HCT116 (cell line): ENCODE results near the gene MEIOB. TPM values are rescaled to one million over a fixed set of nuclear protein-coding genes. Genes with fewer than 3 reads are reported as not detected.

Experiments used
- ATAC-seq: fragments of 200-7000 bp; cut with Tn5 transposase; 2 replicates; pipeline ENCODE4 v1.9.1; 2020; ENCODE audit warnings: mild to moderate bottlenecking, moderate library complexity
- BruUV-seq: library from RNA; stranded (reverse); fragments of 400-500 nt; replicated peaks from 2 replicates; lab custom pipeline; 2021; lab: Mats Ljungman, UMichigan
- CTCF ChIA-PET: fragments of 300-600 bp; sonication (Branson Sonifier 250); formaldehyde crosslinking; loops from one replicate; lab custom pipeline; 2021; ENCODE audit warnings: antibody characterized with exemption; lab: Charles Lee
- POLR2A ChIA-PET: fragments of 300-600, 350-600 bp; sonication (Branson Sonifier 250); formaldehyde crosslinking; loops from one replicate; lab custom pipeline; 2021; ENCODE audit warnings: antibody characterized with exemption; lab: Charles Lee
- RAD21 ChIA-PET, 2 experiments: fragments of 300-600 bp; sonication (Branson Sonifier 250); formaldehyde crosslinking; loops; one replicate each; lab custom pipeline; 2023; ENCODE audit warnings: low total read pairs in 2 of 2; ENCODE audit not compliant: uncharacterized antibody in 2 of 2, unreplicated experiment in 2 of 2, low non-redundant PET in 1 of 2; lab: Charles Lee
- DNase-seq: peaks from one replicate; pipeline ENCODE4 v3.0.0-alpha.2; 2010; ENCODE audit warnings: low read depth, low spot score
- H2AFZ ChIP-seq: fragments of 200-600 bp; shearing (Covaris generic), sonication (generic); 2 replicates; pipeline ENCODE4 v1.6.1; 2017; ENCODE audit warnings: low read depth, mixed run types, mixed read lengths, antibody characterized with exemption, low read length; ENCODE audit not compliant: poor library complexity, severe bottlenecking
- H3K27ac ChIP-seq: 2 replicates; pipeline ENCODE4 v1.5.1; 2012; ENCODE audit warnings: low read depth, low read length
- H3K27me3 ChIP-seq: fragments of 200-600 bp; sonication (generic); 2 replicates; pipeline ENCODE4 v1.6.1; 2016; ENCODE audit warnings: mixed run types, low read length, mixed read lengths; ENCODE audit not compliant: insufficient read depth
- H3K36me3 ChIP-seq, 2 experiments: fragments of 200-500 bp in 1 of 2; fragments of 200-600 bp in 1 of 2; sonication (Bioruptor generic) in 1 of 2; sonication (generic) in 1 of 2; 2 replicates each; pipeline versions ENCODE4 v1.5.1 to v1.6.1; 2014 to 2016; ENCODE audit warnings: low read length in 2 of 2, inconsistent platforms in 1 of 2, mixed read lengths in 1 of 2, mixed run types in 1 of 2; ENCODE audit not compliant: insufficient read depth in 2 of 2, control insufficient read depth in 1 of 2
- H3K4me1 ChIP-seq, 2 experiments: fragments of 200-600 bp in 1 of 2; sonication (generic) in 1 of 2; 2 replicates each; pipeline versions ENCODE4 v1.5.1 to v1.6.1; 2012 to 2017; ENCODE audit warnings: low read length in 2 of 2, inconsistent platforms in 1 of 2, mild to moderate bottlenecking in 1 of 2, mixed read lengths in 1 of 2, mixed run types in 1 of 2, moderate library complexity in 1 of 2; ENCODE audit not compliant: insufficient read depth in 2 of 2, control insufficient read depth in 1 of 2
- H3K4me2 ChIP-seq: fragments of 200-600 bp; sonication (generic); 2 replicates; pipeline ENCODE4 v1.6.1; 2017; ENCODE audit warnings: mixed run types, low read length, mixed read lengths
- H3K4me3 ChIP-seq, 2 experiments: fragments of 200-600 bp in 1 of 2; sonication (generic) in 1 of 2; replicated peaks in 1 of 2; 2 replicates each; pipeline ENCODE4 v1.5.1; 2011 to 2016; ENCODE audit warnings: low read length in 2 of 2, control low read depth in 1 of 2, low read depth in 1 of 2, mild to moderate bottlenecking in 1 of 2, mixed read lengths in 1 of 2, mixed run types in 1 of 2
- H3K79me2 ChIP-seq: fragments of 200-600 bp; sonication (generic); 2 replicates; pipeline ENCODE4 v1.6.1; 2017; ENCODE audit warnings: mild to moderate bottlenecking, mixed run types, low read length, moderate library complexity, mixed read lengths; ENCODE audit not compliant: insufficient read depth
- H3K9ac ChIP-seq: fragments of 200-600 bp; sonication (generic); 2 replicates; pipeline ENCODE4 v1.6.1; 2016; ENCODE audit warnings: low read length, mixed read lengths
- H3K9me2 ChIP-seq: fragments of 200-600 bp; sonication (generic), shearing (Covaris generic); 2 replicates; pipeline ENCODE4 v1.6.1; 2017; ENCODE audit warnings: mixed run types, mild to moderate bottlenecking, moderate library complexity; ENCODE audit not compliant: insufficient read depth
- H3K9me3 ChIP-seq, 2 experiments: fragments of 200-500 bp in 1 of 2; fragments of 200-600 bp in 1 of 2; sonication (Bioruptor generic) in 1 of 2; sonication (generic) in 1 of 2; 2 replicates each; pipeline ENCODE4 v1.6.1; 2014 to 2017; ENCODE audit warnings: low read length in 2 of 2, mixed read lengths in 2 of 2, inconsistent platforms in 1 of 2, low read depth in 1 of 2, mild to moderate bottlenecking in 1 of 2, mixed run types in 1 of 2, moderate library complexity in 1 of 2; ENCODE audit not compliant: control insufficient read depth in 1 of 2, insufficient read depth in 1 of 2
- H4K20me1 ChIP-seq: fragments of 200-600 bp; sonication (generic), shearing (Covaris generic); 2 replicates; pipeline ENCODE4 v1.6.1; 2017; ENCODE audit warnings: mixed run types, mild to moderate bottlenecking, moderate library complexity; ENCODE audit not compliant: insufficient read depth
- CTCF ChIP-seq, 3 experiments: fragments of 200-600 bp in 1 of 3; sonication (generic) in 1 of 3; IDR thresholded peaks in 2 of 3; conservative IDR thresholded peaks in 1 of 3; 2 replicates each; pipeline ENCODE4 v1.5.1; 2012 to 2017; ENCODE audit warnings: low read depth in 2 of 3, low read length in 2 of 3, antibody characterized with exemption in 1 of 3, borderline replicate concordance in 1 of 3, control low read depth in 1 of 3, mild to moderate bottlenecking in 1 of 3, mixed read lengths in 1 of 3, mixed run types in 1 of 3, moderate library complexity in 1 of 3; ENCODE audit not compliant: insufficient read depth in 1 of 3
- RAD21 ChIP-seq: IDR thresholded peaks from 2 replicates; pipeline ENCODE4 v1.6.1; 2012; ENCODE audit warnings: low read depth, mild to moderate bottlenecking
- intact Hi-C: fragments of 100-400 bp; cut with micrococcal nuclease; formaldehyde crosslinking; loops from 2 replicates; pipeline ENCODE4 v1.10.0; 2022
- total RNA-seq: library from RNA; stranded (reverse); gene quantifications from one replicate; pipeline ENCODE4 v1.2.1, GENCODE V29; 2021; ENCODE audit not compliant: unreplicated experiment
- TF ChIP-seq, protein P1 (sequence below): IDR thresholded peaks from 2 replicates; pipeline ENCODE4 v1.6.1; 2011; ENCODE audit warnings: mild to moderate bottlenecking, low read length, moderate library complexity; ENCODE audit not compliant: insufficient replicate concordance; ENCODE audit errors: extremely low read depth

The MEIOB gene
- total RNA-seq, 1 experiment from 2014 or later: 0.59 TPM

GRCh38 chr16:1863681-1864460 is 8.1 kb downstream of the MEIOB start:
- Histone ChIP-seq H3K9ac (no peak overlapping the region), H3K79me2 (no peaks in the 10 kb centered on the region), H3K9me3 (no peaks in the 10 kb centered on the region), H3K4me3 (no peak overlapping the region), H3K27me3 (no peaks in the 10 kb centered on the region), H4K20me1 (no peaks in the 10 kb centered on the region), H3K9me2 (no peaks in the 10 kb centered on the region), H3K4me2 (peak overlapping the region; percentile 58), H3K4me1 (peaks cover 11% of the 10 kb centered on the region in 2 experiments; a peak in 3 of 4 replicates), H2AFZ (peak overlapping the region; percentile 95), H3K36me3 (no peaks in the 10 kb centered on the region), H3K27ac (no peak overlapping the region)
- ATAC-seq (peak; percentile 65), DNase-seq (peak; percentile 40)
- ChIA-PET CTCF (interaction anchor here (0.6 to 1.4 kb wide), 11 partner anchors 60 to 277 kb away, joined by 3 to 6 read pairs (median 4); no protein-coding TSS in a partner anchor), RAD21 (interaction anchor here (0.6 to 0.8 kb wide), 2 partner anchors 65 to 68 kb away, joined by 3 to 4 read pairs; no protein-coding TSS in a partner anchor), POLR2A (interaction anchor here (1.4 to 2.9 kb wide), 2 partner anchors 97 to 101 kb away, joined by 8 to 12 read pairs; partner anchors contain the start of gene RPS2)
- intact Hi-C loops: loop anchor here (1.0 to 2.0 kb wide), 2 partner anchors 68 to 277 kb away; no protein-coding TSS in a partner anchor
- no TSS peak for BruUV-seq
- TF ChIP-seq, protein P1, sequence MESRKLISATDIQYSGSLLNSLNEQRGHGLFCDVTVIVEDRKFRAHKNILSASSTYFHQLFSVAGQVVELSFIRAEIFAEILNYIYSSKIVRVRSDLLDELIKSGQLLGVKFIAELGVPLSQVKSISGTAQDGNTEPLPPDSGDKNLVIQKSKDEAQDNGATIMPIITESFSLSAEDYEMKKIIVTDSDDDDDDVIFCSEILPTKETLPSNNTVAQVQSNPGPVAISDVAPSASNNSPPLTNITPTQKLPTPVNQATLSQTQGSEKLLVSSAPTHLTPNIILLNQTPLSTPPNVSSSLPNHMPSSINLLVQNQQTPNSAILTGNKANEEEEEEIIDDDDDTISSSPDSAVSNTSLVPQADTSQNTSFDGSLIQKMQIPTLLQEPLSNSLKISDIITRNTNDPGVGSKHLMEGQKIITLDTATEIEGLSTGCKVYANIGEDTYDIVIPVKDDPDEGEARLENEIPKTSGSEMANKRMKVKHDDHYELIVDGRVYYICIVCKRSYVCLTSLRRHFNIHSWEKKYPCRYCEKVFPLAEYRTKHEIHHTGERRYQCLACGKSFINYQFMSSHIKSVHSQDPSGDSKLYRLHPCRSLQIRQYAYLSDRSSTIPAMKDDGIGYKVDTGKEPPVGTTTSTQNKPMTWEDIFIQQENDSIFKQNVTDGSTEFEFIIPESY: no peak
- TF ChIP-seq CTCF (IDR thresholded peaks at IDR 0.05 in 2 of 3, conservative IDR thresholded peaks at IDR 0.05 in 1 of 3; ENCODE audit: borderline replicate concordance in 1 of 3, insufficient read depth in 1 of 3, low read depth in 2 of 3, low read length in 2 of 3) (peak; percentile 33 to 90 (median 42); a peak in 4 of 6 replicates), RAD21 (peak; percentile 82)
